HG02642 (cell line): ENCODE results near the gene CXCL8.

Experiments
- ATAC-seq: cut with Tn5 transposase; IDR thresholded peaks from one replicate; pipeline ENCODE4 v1.9.1; 2021; ENCODE audit warnings: mild to moderate bottlenecking; ENCODE audit not compliant: unreplicated experiment, poor library complexity

Gene CXCL8

GRCh38 chr4:73715659-73716058 lies 24.7 kb upstream of the CXCL8 start:
- no peak for ATAC-seq

- peak; percentile 92 for ATAC-seq
Measured at GRCh38 chr4:73718375-73719373, 21.7 kb upstream of the CXCL8 start.

GRCh38 chr4:73721435-73721834 lies 18.9 kb upstream of the CXCL8 start:
- no peak for ATAC-seq

- ATAC-seq, result no peak
Measured at GRCh38 chr4:73721909-73722308, 18.5 kb upstream of the CXCL8 start.

GRCh38 chr4:73723023-73723422 lies 17.3 kb upstream of the CXCL8 start:
- ATAC-seq, result no peak

DNA sequence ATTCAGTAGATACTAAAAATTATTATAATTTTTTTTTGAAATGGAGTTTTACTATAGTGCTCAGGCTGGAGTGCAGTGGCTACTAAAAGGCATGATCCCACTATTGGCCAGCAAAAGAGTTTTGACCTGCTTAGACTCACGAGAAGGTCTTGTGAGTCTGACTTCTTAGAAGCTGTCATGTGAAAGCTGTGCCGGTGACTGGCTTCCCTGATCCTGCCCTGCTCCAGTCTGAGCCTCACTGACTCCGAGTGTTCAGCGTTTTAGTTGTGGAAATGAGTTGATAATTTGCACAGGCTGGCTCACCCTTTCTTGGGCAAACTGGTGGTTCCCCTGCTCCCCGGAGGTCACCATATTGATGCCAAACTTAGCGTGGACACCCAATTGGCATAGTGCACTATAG lies 16.4 kb upstream of the CXCL8 start:
- ATAC-seq, result no peak

DNA sequence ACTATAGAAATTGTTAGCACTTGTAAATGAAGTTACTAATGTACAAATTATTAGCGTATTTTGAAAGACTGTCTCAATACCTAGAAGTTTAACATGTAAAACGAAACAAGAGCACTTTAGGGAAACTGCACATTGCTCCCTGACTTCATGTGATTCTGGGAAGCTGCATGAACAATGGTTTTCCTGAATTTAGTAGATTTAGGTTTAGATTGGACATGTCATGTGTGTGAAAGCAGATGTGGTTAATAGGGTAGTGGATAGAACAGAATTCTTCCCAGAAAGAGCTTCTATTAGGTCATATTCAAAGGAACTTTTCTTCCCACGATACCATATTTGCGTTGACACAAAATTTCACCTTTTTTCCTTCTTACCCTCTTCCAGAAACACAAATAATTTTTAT lies 14.9 kb upstream of the CXCL8 start:
- ATAC-seq, result no peak

GRCh38 chr4:73725985-73726384 lies 14.4 kb upstream of the CXCL8 start:
- ATAC-seq, result no peak

GRCh38 chr4:73727685-73728084 lies 12.7 kb upstream of the CXCL8 start:
- ATAC-seq, result peak; percentile 84

GRCh38 chr4:73728091-73728741 lies 12.2 kb upstream of the CXCL8 start:
- ATAC-seq, result no peak

- ATAC-seq, result peak; percentile 71
Measured at GRCh38 chr4:73729534-73730165, 10.7 kb upstream of the CXCL8 start.

DNA sequence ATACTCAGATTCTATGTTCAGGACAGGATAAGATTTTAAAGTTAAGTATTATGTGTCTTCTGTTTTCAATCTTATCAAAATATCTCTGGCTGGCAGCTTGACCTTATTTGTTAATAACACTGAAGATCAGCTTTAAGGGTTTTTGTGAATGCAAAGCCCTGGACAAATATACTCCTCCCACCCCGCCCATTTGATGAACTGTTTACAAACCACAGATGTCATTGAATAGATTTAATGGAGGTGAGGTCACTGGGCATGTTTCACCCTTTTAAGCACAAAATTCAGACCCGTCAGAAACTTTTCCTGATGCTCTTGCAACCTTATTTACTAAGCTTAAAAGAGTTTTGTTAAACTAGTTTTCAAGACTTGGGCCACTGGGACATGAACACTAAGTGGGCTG lies 10.1 kb upstream of the CXCL8 start:
- ATAC-seq, result no peak

- ATAC-seq, result no peak
Measured at GRCh38 chr4:73730867-73731266, 9.5 kb upstream of the CXCL8 start.

- no peak for ATAC-seq
Measured at GRCh38 chr4:73731968-73732610, 8.3 kb upstream of the CXCL8 start.

- no peak for ATAC-seq
Measured at GRCh38 chr4:73732759-73733431, 7.5 kb upstream of the CXCL8 start.

GRCh38 chr4:73734530-73735001 lies 5.8 kb upstream of the CXCL8 start:
- ATAC-seq, result no peak

DNA sequence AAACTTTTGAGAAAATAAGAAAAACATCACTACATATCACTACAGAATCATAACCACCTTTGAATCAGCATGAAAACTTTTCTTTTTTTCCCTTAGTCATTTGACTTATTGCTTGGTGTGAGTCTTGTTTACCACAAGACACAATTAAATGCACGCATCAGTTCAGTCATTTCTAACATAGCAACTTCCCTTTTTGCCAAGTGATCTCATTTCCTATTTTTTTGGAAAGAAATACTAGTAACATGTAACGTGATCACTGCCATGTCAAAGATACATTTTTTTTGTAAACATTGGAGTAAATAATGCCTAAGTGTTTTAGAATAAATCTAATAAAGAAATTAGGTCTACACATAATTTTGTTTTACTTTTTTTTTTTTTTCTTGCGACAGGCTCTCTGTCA lies 5.1 kb upstream of the CXCL8 start:
- peak; percentile 78 for ATAC-seq

GRCh38 chr4:73741031-73741749 lies 821 bp downstream of the CXCL8 start:
- ATAC-seq, result no peak

GRCh38 chr4:73741750-73742489 lies 1.6 kb downstream of the CXCL8 start:
- no peak for ATAC-seq
